T follicular helper cell (primary cell): Measurements from ENCODE around the gene ERC2.

Experiments
- DNase-seq: peaks from one replicate; pipeline ENCODE4 v3.0.0-alpha.2; 2020; ENCODE audit warnings: low read depth

The ERC2 gene

GRCh38 chr3:56253941-56254665 lies 214.2 kb downstream of the ERC2 start:
- no peak for DNase-seq

GRCh38 chr3:56251343-56251945 lies 216.8 kb downstream of the ERC2 start:
- no peak for DNase-seq

GRCh38 chr3:56248021-56248420 lies 220.2 kb downstream of the ERC2 start:
- no peak for DNase-seq

- no peak for DNase-seq
These were observed 230.0 kb downstream of the ERC2 start for GRCh38 chr3:56238299-56238698.

- no peak for DNase-seq
These were observed 234.5 kb downstream of the ERC2 start for GRCh38 chr3:56233742-56234141.

GRCh38 chr3:56229311-56229710 lies 239.0 kb downstream of the ERC2 start:
- DNase-seq, result no peak

GRCh38 chr3:56222866-56223265 lies 245.4 kb downstream of the ERC2 start:
- no peak for DNase-seq

GRCh38 chr3:56219894-56220805 lies 248.1 kb downstream of the ERC2 start:
- no peak for DNase-seq

- no peak for DNase-seq
These were observed 258.1 kb downstream of the ERC2 start for GRCh38 chr3:56209982-56210751.

GRCh38 chr3:56207922-56208321 lies 260.3 kb downstream of the ERC2 start:
- DNase-seq, result no peak

GRCh38 chr3:56205406-56205805 lies 262.9 kb downstream of the ERC2 start:
- no peak for DNase-seq

- no peak for DNase-seq
These were observed 265.3 kb downstream of the ERC2 start for GRCh38 chr3:56202997-56203396.

- DNase-seq, result no peak
These were observed 266.9 kb downstream of the ERC2 start for GRCh38 chr3:56201407-56201806.

- no peak for DNase-seq
These were observed 268.0 kb downstream of the ERC2 start for GRCh38 chr3:56200251-56200650.

GRCh38 chr3:56197991-56198390 lies 270.3 kb downstream of the ERC2 start:
- no peak for DNase-seq

GRCh38 chr3:56197259-56197965 lies 270.9 kb downstream of the ERC2 start:
- DNase-seq, result no peak

- no peak for DNase-seq
These were observed 271.6 kb downstream of the ERC2 start for GRCh38 chr3:56196700-56197099.

GRCh38 chr3:56193519-56193918 lies 274.7 kb downstream of the ERC2 start:
- no peak for DNase-seq

GRCh38 chr3:56192001-56192400 lies 276.3 kb downstream of the ERC2 start:
- no peak for DNase-seq

GRCh38 chr3:56190771-56191305 lies 277.4 kb downstream of the ERC2 start:
- DNase-seq, result no peak

GRCh38 chr3:56190130-56190529 lies 278.1 kb downstream of the ERC2 start:
- DNase-seq, result no peak
